Kidney (tissue), 14 donors: Measurements from ENCODE around the gene CBLB. TPM values are rescaled to one million over a fixed set of nuclear protein-coding genes. Genes with fewer than 3 reads are reported as not detected.

Experiments
- DNase-seq, 5 donors: peaks; one replicate each; pipeline ENCODE4 v3.0.0-alpha.2; 2013 to 2020
- FAIRE-seq: peaks from 2 replicates; lab custom pipeline; 2012; peaks lifted over from hg19 to GRCh38; lab: Jason Lieb, UNC
- H3K27ac ChIP-seq, 2 donors: one replicate each; pipeline ENCODE4 v1.7.0; 2013; ENCODE audit warnings: low read depth in 2 of 2, low read length in 2 of 2, inconsistent platforms in 1 of 2
- H3K27me3 ChIP-seq: one replicate; pipeline ENCODE4 v1.7.1; 2013; ENCODE audit warnings: low read length, inconsistent platforms; ENCODE audit not compliant: control insufficient read depth, insufficient read depth
- H3K36me3 ChIP-seq, 3 donors: one replicate each; pipeline versions ENCODE4 v1.7.0 to v1.7.1; 2013; ENCODE audit warnings: low read length in 3 of 3, control low read depth in 1 of 3, inconsistent platforms in 1 of 3; ENCODE audit not compliant: insufficient read depth in 3 of 3, control insufficient read depth in 2 of 3
- H3K4me1 ChIP-seq, 3 donors: one replicate each; pipeline versions ENCODE4 v1.7.0 to v1.7.1; 2013; ENCODE audit warnings: low read length in 3 of 3, inconsistent platforms in 1 of 3, low read depth in 1 of 3; ENCODE audit not compliant: control insufficient read depth in 2 of 3, insufficient read depth in 2 of 3
- H3K4me3 ChIP-seq, 3 donors: one replicate each; pipeline versions ENCODE4 v1.7.0 to v1.8.1; 2013; ENCODE audit warnings: low read length in 3 of 3, control low read depth in 1 of 3, inconsistent platforms in 1 of 3
- H3K9ac ChIP-seq, 3 donors: one replicate each; pipeline versions ENCODE4 v1.7.0 to v1.7.1; 2013; ENCODE audit warnings: low read length in 3 of 3, control low read depth in 1 of 3, inconsistent platforms in 1 of 3
- H3K9me3 ChIP-seq, 3 donors: one replicate each; pipeline versions ENCODE4 v1.7.0 to v1.7.1; 2013; ENCODE audit warnings: low read length in 3 of 3, control low read depth in 1 of 3, inconsistent platforms in 1 of 3; ENCODE audit not compliant: control insufficient read depth in 2 of 3, insufficient read depth in 1 of 3
- CTCF ChIP-seq: IDR thresholded peaks from 3 replicates; pipeline ENCODE4 v1.5.1; 2012; ENCODE audit warnings: mild to moderate bottlenecking, moderate library complexity, borderline replicate concordance; ENCODE audit not compliant: insufficient read depth; ENCODE audit errors: extremely low read depth
- intact Hi-C: fragments of 100-400 bp; cut with DNase I; formaldehyde crosslinking; loops from one replicate; pipeline ENCODE4 v1.11.1; 2022
- polyA plus RNA-seq: library from polyadenylated mRNA; stranded (reverse); fragments of 350-450 nt; fragmentation: Illumina TruSeq; extraction: RNeasy Lipid Tissue Mini Kit (QIAGEN cat#74804); gene quantifications from one replicate; pipeline ENCODE4 v1.2.3, GENCODE V29; 2014; ENCODE audit warnings: low read depth, low replicate concordance; ENCODE audit not compliant: insufficient read depth
- total RNA-seq: library from RNA; stranded (reverse); fragmentation: NEBNext Ultra II Directional; extraction: Animal tissue kit (Norgen Biotek cat#: 25700); gene quantifications from one replicate; pipeline ENCODE4 v1.2.1, GENCODE V29; 2021
- donor health status: control.
- donor health status: control.
- donor health status: control.
- donor health status: control.
- donor health status: control.
- donor health status: DM: yes; HTN: yes; CAD: no.
- donor health status: Normal renal cell carcinoma (clear cell type).

Gene CBLB
- total and polyA plus RNA-seq, 2 donors from 2014 or later: 7.7 to 48.4 TPM

GRCh38 chr3:105904678-105905284, 36.0 kb upstream of the CBLB start:
- intact Hi-C loops: no loop called here
- FAIRE-seq: no peak

GRCh38 chr3:105904251-105904650, 35.4 kb upstream of the CBLB start:
- H3K9me3 ChIP-seq: no peaks in the 10 kb centered on the region
- no peaks in the 10 kb centered on the region for H3K27me3 ChIP-seq
- peaks cover 0 to 3% (median 0%) of the 10 kb centered on the region in 3 donors for H3K4me1 ChIP-seq
- H3K36me3 ChIP-seq: no peaks in the 10 kb centered on the region
- no peak for FAIRE-seq
- H3K27ac ChIP-seq: no peak overlapping the region
- intact Hi-C loops: no loop called here
- TF ChIP-seq CTCF: no peak
- no peak overlapping the region for H3K9ac ChIP-seq
- H3K4me3 ChIP-seq: no peak overlapping the region
- DNase-seq: no peak

More at GRCh38 chr3:105904678-105905284, 36.0 kb upstream of the CBLB start:
- no peak for DNase-seq
- no peak overlapping the region for H3K9ac ChIP-seq
- no peaks in the 10 kb centered on the region for H3K9me3 ChIP-seq
- no peaks in the 10 kb centered on the region for H3K36me3 ChIP-seq
- no peak for TF ChIP-seq CTCF
- no peak overlapping the region for H3K27ac ChIP-seq
- no peaks in the 10 kb centered on the region for H3K27me3 ChIP-seq
- no peak overlapping the region for H3K4me3 ChIP-seq
- H3K4me1 ChIP-seq: peaks cover 0 to 3% (median 0%) of the 10 kb centered on the region in 3 donors

- Histone ChIP-seq H3K27me3 (no peaks in the 10 kb centered on the region), H3K9ac (no peak overlapping the region), H3K4me3 (no peak overlapping the region), H3K4me1 (no peaks in the 10 kb centered on the region), H3K27ac (no peak overlapping the region), H3K36me3 (no peaks in the 10 kb centered on the region), H3K9me3 (no peaks in the 10 kb centered on the region)
- no peak for DNase-seq
- FAIRE-seq: no peak
- intact Hi-C loops: no loop called here
- no peak for TF ChIP-seq CTCF
Observed at GRCh38 chr3:105899516-105899915, 30.7 kb upstream of the CBLB start.

- H3K27ac ChIP-seq: no peak overlapping the region
- TF ChIP-seq CTCF: no peak
- no peaks in the 10 kb centered on the region for H3K9me3 ChIP-seq
- no peak overlapping the region for H3K9ac ChIP-seq
- H3K36me3 ChIP-seq: no peaks in the 10 kb centered on the region
- DNase-seq: no peak
- no peak overlapping the region for H3K4me3 ChIP-seq
- FAIRE-seq: no peak
- intact Hi-C loops: no loop called here
- H3K27me3 ChIP-seq: no peaks in the 10 kb centered on the region
- H3K4me1 ChIP-seq: no peaks in the 10 kb centered on the region
Observed at GRCh38 chr3:105891101-105891500, 22.3 kb upstream of the CBLB start.
